HepG2 (cell line): ENCODE results near the gene CEBPA. TPM values are rescaled to one million over a fixed set of nuclear protein-coding genes. Genes with fewer than 3 reads are reported as not detected.

Experiments
- ATAC-seq: fragments of 200-7000 bp; cut with Tn5 transposase; 3 replicates; pipeline ENCODE4 v1.9.1; 2020; ENCODE audit warnings: mild to moderate bottlenecking, moderate library complexity
- BruUV-seq: library from RNA; stranded (reverse); fragments of 400-500 nt; replicated peaks from 2 replicates; lab custom pipeline; 2021; lab: Mats Ljungman, UMichigan
- CTCF ChIA-PET: fragments of 300-600 bp; formaldehyde crosslinking; extraction: SDS; loops from one replicate; lab custom pipeline; 2021; ENCODE audit warnings: low total read pairs, inconsistent platforms, low intra/inter-chr PET ratio; lab: Yijun Ruan, JAX
- POLR2A ChIA-PET: fragments of 350-600 bp; sonication (Branson Sonifier 250); formaldehyde crosslinking; loops from one replicate; lab custom pipeline; 2020; ENCODE audit warnings: antibody characterized with exemption, inconsistent platforms; lab: Yijun Ruan, JAX
- DNase-seq: peaks from one replicate; pipeline ENCODE4 v3.0.0-alpha.2; 2015; ENCODE audit warnings: low spot score
- FAIRE-seq: peaks from 3 replicates; lab custom pipeline; 2011; peaks lifted over from hg19 to GRCh38; lab: Jason Lieb, UNC
- H2AFZ ChIP-seq: one replicate; pipeline ENCODE4 v1.6.1; 2011; ENCODE audit warnings: low read length, inconsistent platforms
- H3K27ac ChIP-seq: fragments of 300-600 bp; 3 replicates; pipeline ENCODE4 v1.8.0; 2011; ENCODE audit warnings: mixed run types, mild to moderate bottlenecking, mixed read lengths, low read length, inconsistent platforms; ENCODE audit not compliant: insufficient read depth; ENCODE audit errors: extremely low read length
- H3K27me3 ChIP-seq, 2 experiments: fragments of 200-600 bp in 1 of 2; 2 replicates in 1 of 2; 3 replicates in 1 of 2; pipeline versions ENCODE4 v1.6.0 to v1.8.0; 2011; ENCODE audit warnings: low read length in 2 of 2, mild to moderate bottlenecking in 2 of 2, moderate library complexity in 2 of 2, inconsistent platforms in 1 of 2; ENCODE audit not compliant: insufficient read depth in 2 of 2, control insufficient read depth in 1 of 2
- H3K36me3 ChIP-seq, 2 experiments: fragments of 200-600 bp in 1 of 2; replicated peaks in 1 of 2; 2 replicates in 1 of 2; 3 replicates in 1 of 2; pipeline versions ENCODE4 v1.5.1 to v1.8.0; 2011; ENCODE audit warnings: low read length in 2 of 2, inconsistent platforms in 1 of 2; ENCODE audit not compliant: insufficient read depth in 2 of 2, control insufficient read depth in 1 of 2
- H3K4me1 ChIP-seq: 2 replicates; pipeline ENCODE4 v1.5.1; 2012; ENCODE audit warnings: low read length, inconsistent platforms; ENCODE audit not compliant: insufficient read depth
- H3K4me2 ChIP-seq: 2 replicates; pipeline ENCODE4 v1.6.0; 2011; ENCODE audit warnings: low read depth, low read length, inconsistent platforms
- H3K4me3 ChIP-seq, 3 experiments: fragments of 200-600 bp in 1 of 3; sonication (generic), shearing (Covaris generic) in 1 of 3; replicated peaks in 1 of 3; 2 replicates each; pipeline ENCODE4 v1.5.1; 2011 to 2016; ENCODE audit warnings: low read length in 3 of 3, inconsistent platforms in 2 of 3, low read depth in 2 of 3, mild to moderate bottlenecking in 2 of 3, control low read depth in 1 of 3, mixed read lengths in 1 of 3; ENCODE audit not compliant: insufficient read depth in 1 of 3
- H3K79me2 ChIP-seq: one replicate; pipeline ENCODE4 v1.6.1; 2011; ENCODE audit warnings: low read length, inconsistent platforms; ENCODE audit not compliant: insufficient read depth
- H3K9ac ChIP-seq: 2 replicates; pipeline ENCODE4 v1.6.0; 2011; ENCODE audit warnings: mild to moderate bottlenecking, low read depth, low read length, inconsistent platforms; ENCODE audit not compliant: insufficient read depth
- H3K9me3 ChIP-seq: 2 replicates; pipeline ENCODE4 v1.5.1; 2012; ENCODE audit warnings: mild to moderate bottlenecking, low read length
- H4K20me1 ChIP-seq: 2 replicates; pipeline ENCODE4 v1.6.0; 2011; ENCODE audit warnings: inconsistent platforms, mild to moderate bottlenecking, low read length, moderate library complexity; ENCODE audit not compliant: insufficient read depth
- ISL2 ChIP-seq: sonication (generic); formaldehyde crosslinking; IDR thresholded peaks from 2 replicates; pipeline ENCODE4 v1.5.0; 2020; ENCODE audit warnings: missing genetic modification reagents
- MED13 ChIP-seq: sonication (generic); formaldehyde crosslinking; IDR thresholded peaks from 2 replicates; pipeline ENCODE4 v1.5.0; 2020; ENCODE audit warnings: missing genetic modification reagents
- PAX8 ChIP-seq: sonication (generic); formaldehyde crosslinking; IDR thresholded peaks from 2 replicates; pipeline ENCODE4 v1.8.0; 2022; ENCODE audit warnings: mild to moderate bottlenecking, missing genetic modification reagents, borderline replicate concordance
- REL ChIP-seq: sonication (generic); formaldehyde crosslinking; conservative IDR thresholded peaks from 2 replicates; pipeline ENCODE4 v1.8.0; 2022; ENCODE audit warnings: mild to moderate bottlenecking, missing genetic modification reagents, moderate library complexity
- ZNF354B ChIP-seq: sonication (generic); formaldehyde crosslinking; IDR thresholded peaks from 2 replicates; pipeline ENCODE4 v1.8.0; 2022; ENCODE audit warnings: mild to moderate bottlenecking, missing genetic modification reagents
- ZNF709 ChIP-seq: sonication (generic); formaldehyde crosslinking; IDR thresholded peaks from 2 replicates; pipeline ENCODE4 v1.5.0; 2020; ENCODE audit warnings: mild to moderate bottlenecking, missing genetic modification reagents
- WGBS: methylation state at CpG from one replicate; pipeline ENCODE4 v1.1.6; 2017; ENCODE audit warnings: low lambda C conversion rate; 5-methylcytosine and 5-hydroxymethylcytosine counted together
- in situ Hi-C: cut with HindIII; loops from 2 replicates; pipeline ENCODE4 v1.10.0; 2017; ENCODE audit warnings: low pct_unique_long_range_greater_than_20kb; ENCODE audit not compliant: extremely low pct_ligation_motif_present
- intact Hi-C: fragments of 100-400 bp; cut with micrococcal nuclease; formaldehyde crosslinking; loops from one replicate; pipeline ENCODE4 v1.10.0; 2022; ENCODE audit not compliant: unreplicated experiment
- polyA plus RNA-seq, 8 experiments: library from polyadenylated mRNA; depleted of rRNA in 3 of 8; stranded (reverse) in 7 of 8; unstranded in 1 of 8; fragments of >200 nt; fragmentation: Illumina TruSeq in 4 of 8; extraction: Trizol in 4 of 8; gene quantifications; 2 replicates each; pipeline versions ENCODE4 v1.2.1 to v1.2.3, GENCODE V29; 2011 to 2016; ENCODE audit warnings: low read depth in 4 of 8, missing spikeins in 1 of 8, mixed read lengths in 1 of 8; ENCODE audit not compliant: insufficient read depth in 1 of 8
- total RNA-seq, 5 experiments: library from RNA; depleted of rRNA; stranded (reverse); fragments of >200 nt; fragmentation: Illumina TruSeq; extraction: Trizol; gene quantifications; 2 replicates each; pipeline ENCODE4 v1.2.3, GENCODE V29; 2016; ENCODE audit warnings: low read depth in 1 of 5
- TF ChIP-seq, protein P1 (sequence below): sonication (generic); formaldehyde crosslinking; IDR thresholded peaks from 2 replicates; pipeline ENCODE4 v1.4.0; 2020; ENCODE audit warnings: missing genetic modification reagents, borderline replicate concordance
- TF ChIP-seq, protein P2 (sequence below): sonication (generic); formaldehyde crosslinking; IDR thresholded peaks from 2 replicates; pipeline ENCODE4 v1.4.0; 2020; ENCODE audit warnings: missing genetic modification reagents
- TF ChIP-seq, protein P3 (sequence below): sonication (generic); formaldehyde crosslinking; IDR thresholded peaks from 2 replicates; pipeline ENCODE4 v1.5.0; 2020; ENCODE audit warnings: mild to moderate bottlenecking, missing genetic modification reagents, borderline replicate concordance
- TF ChIP-seq, protein P4 (sequence below): sonication (generic); formaldehyde crosslinking; IDR thresholded peaks from 2 replicates; pipeline ENCODE4 v1.4.0; 2020; ENCODE audit warnings: missing genetic modification reagents, borderline replicate concordance

CEBPA gene
- total and polyA plus RNA-seq, 2 of the 13 experiments (the other 11 are each of a cell fraction or from before 2014, with no cell fraction given): 24.8 to 103 TPM

DNA sequence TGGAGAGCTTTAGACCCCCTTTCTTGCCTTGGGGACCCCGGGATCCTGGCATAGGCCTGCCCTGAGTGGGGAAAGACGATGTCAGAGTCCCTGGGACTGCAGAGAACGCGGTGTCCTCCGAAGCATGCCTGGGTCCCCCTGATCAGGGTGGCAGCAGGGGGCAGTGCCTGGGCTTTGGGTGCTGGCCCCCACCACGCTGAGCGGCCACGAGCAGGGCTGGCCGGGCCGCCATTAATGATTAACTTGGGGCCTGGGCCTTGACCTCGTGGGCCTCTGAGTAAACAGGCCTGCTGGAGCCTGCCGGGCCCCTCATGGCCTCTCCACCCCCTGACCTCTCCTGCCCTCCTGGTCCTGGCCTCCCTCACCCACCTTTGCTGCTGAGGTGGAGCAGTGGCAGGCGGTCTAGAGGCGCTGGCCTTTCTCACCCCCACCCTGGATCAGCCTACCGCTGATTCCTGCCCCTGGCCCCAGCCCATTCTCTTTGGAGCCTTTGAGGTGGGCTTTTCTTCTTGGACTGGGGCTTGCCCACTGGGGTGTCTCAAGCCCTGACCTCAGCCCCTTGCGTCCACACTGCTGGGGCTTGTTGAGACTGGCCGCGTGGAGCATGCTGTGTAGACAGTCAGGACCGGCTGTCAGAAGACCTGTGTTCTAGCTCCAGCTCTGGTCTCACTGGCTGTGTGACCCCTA, 26.3 kb downstream of the CEBPA start:
- peak; percentile 82 for FAIRE-seq
- peak overlapping the region; percentile 94 for H3K27ac ChIP-seq
- peak; percentile 78 for ATAC-seq
- ChIA-PET POLR2A (interaction anchor here (1.0 to 9.0 kb wide), 13 partner anchors 9 to 131 kb away, joined by 3 to 380 read pairs (median 5); partner anchors contain the start of genes CEBPA and CEBPG), CTCF (interaction anchor here (2.7 kb wide), 1 partner anchor 26 kb away, joined by 13 read pairs; the partner anchor contains the start of gene CEBPA)
- in situ Hi-C loops (no loop called here), intact Hi-C loops (loop anchor here (1.0 kb wide), 1 partner anchor 26 kb away; the partner anchor contains the start of gene CEBPA)
- H3K9me3 ChIP-seq: no peaks in the 10 kb centered on the region
- DNase-seq: peak; percentile 93
- H3K4me3 ChIP-seq: peak overlapping the region in 1 of 3 experiments; percentile 48; a peak in 2 of 6 replicates
- H3K9ac ChIP-seq: peak overlapping the region; percentile 73
- peak overlapping the region; percentile 72 for H3K4me2 ChIP-seq
- H3K4me1 ChIP-seq: peaks cover 88% of the 10 kb centered on the region
- BruUV-seq: TSS peak; percentile 76
- no peaks in the 10 kb centered on the region for H3K79me2 ChIP-seq
- no peak overlapping the region for H2AFZ ChIP-seq
- WGBS: 14% methylated on average over 4 of the region's 19 CpGs
- no peaks in the 10 kb centered on the region for H4K20me1 ChIP-seq
- H3K36me3 ChIP-seq: no peaks in the 10 kb centered on the region
- H3K27me3 ChIP-seq: no peaks in the 10 kb centered on the region
- TF ChIP-seq, protein P1, sequence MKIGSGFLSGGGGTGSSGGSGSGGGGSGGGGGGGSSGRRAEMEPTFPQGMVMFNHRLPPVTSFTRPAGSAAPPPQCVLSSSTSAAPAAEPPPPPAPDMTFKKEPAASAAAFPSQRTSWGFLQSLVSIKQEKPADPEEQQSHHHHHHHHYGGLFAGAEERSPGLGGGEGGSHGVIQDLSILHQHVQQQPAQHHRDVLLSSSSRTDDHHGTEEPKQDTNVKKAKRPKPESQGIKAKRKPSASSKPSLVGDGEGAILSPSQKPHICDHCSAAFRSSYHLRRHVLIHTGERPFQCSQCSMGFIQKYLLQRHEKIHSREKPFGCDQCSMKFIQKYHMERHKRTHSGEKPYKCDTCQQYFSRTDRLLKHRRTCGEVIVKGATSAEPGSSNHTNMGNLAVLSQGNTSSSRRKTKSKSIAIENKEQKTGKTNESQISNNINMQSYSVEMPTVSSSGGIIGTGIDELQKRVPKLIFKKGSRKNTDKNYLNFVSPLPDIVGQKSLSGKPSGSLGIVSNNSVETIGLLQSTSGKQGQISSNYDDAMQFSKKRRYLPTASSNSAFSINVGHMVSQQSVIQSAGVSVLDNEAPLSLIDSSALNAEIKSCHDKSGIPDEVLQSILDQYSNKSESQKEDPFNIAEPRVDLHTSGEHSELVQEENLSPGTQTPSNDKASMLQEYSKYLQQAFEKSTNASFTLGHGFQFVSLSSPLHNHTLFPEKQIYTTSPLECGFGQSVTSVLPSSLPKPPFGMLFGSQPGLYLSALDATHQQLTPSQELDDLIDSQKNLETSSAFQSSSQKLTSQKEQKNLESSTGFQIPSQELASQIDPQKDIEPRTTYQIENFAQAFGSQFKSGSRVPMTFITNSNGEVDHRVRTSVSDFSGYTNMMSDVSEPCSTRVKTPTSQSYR (CRISPR knock-in tag): peak; percentile 94
- TF ChIP-seq ISL2 (CRISPR knock-in tag) (peak; percentile 93), REL (peak; percentile 57; the same call in 1 of the 2 replicates), MED13 (CRISPR knock-in tag) (peak; percentile 99), PAX8 (CRISPR knock-in tag) (no peak), ZNF354B (CRISPR knock-in tag) (no peak), ZNF709 (CRISPR knock-in tag) (peak; percentile 95)
- TF ChIP-seq, protein P2, sequence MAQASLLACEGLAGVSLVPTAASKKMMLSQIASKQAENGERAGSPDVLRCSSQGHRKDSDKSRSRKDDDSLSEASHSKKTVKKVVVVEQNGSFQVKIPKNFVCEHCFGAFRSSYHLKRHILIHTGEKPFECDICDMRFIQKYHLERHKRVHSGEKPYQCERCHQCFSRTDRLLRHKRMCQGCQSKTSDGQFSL (CRISPR knock-in tag): peak; percentile 92
- TF ChIP-seq, protein P3, sequence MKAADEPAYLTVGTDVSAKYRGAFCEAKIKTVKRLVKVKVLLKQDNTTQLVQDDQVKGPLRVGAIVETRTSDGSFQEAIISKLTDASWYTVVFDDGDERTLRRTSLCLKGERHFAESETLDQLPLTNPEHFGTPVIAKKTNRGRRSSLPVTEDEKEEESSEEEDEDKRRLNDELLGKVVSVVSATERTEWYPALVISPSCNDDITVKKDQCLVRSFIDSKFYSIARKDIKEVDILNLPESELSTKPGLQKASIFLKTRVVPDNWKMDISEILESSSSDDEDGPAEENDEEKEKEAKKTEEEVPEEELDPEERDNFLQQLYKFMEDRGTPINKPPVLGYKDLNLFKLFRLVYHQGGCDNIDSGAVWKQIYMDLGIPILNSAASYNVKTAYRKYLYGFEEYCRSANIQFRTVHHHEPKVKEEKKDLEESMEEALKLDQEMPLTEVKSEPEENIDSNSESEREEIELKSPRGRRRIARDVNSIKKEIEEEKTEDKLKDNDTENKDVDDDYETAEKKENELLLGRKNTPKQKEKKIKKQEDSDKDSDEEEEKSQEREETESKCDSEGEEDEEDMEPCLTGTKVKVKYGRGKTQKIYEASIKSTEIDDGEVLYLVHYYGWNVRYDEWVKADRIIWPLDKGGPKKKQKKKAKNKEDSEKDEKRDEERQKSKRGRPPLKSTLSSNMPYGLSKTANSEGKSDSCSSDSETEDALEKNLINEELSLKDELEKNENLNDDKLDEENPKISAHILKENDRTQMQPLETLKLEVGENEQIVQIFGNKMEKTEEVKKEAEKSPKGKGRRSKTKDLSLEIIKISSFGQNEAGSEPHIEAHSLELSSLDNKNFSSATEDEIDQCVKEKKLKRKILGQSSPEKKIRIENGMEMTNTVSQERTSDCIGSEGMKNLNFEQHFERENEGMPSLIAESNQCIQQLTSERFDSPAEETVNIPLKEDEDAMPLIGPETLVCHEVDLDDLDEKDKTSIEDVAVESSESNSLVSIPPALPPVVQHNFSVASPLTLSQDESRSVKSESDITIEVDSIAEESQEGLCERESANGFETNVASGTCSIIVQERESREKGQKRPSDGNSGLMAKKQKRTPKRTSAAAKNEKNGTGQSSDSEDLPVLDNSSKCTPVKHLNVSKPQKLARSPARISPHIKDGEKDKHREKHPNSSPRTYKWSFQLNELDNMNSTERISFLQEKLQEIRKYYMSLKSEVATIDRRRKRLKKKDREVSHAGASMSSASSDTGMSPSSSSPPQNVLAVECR (CRISPR knock-in tag): peak; percentile 92; the same call in 1 of the 2 replicates
- TF ChIP-seq, protein P4, sequence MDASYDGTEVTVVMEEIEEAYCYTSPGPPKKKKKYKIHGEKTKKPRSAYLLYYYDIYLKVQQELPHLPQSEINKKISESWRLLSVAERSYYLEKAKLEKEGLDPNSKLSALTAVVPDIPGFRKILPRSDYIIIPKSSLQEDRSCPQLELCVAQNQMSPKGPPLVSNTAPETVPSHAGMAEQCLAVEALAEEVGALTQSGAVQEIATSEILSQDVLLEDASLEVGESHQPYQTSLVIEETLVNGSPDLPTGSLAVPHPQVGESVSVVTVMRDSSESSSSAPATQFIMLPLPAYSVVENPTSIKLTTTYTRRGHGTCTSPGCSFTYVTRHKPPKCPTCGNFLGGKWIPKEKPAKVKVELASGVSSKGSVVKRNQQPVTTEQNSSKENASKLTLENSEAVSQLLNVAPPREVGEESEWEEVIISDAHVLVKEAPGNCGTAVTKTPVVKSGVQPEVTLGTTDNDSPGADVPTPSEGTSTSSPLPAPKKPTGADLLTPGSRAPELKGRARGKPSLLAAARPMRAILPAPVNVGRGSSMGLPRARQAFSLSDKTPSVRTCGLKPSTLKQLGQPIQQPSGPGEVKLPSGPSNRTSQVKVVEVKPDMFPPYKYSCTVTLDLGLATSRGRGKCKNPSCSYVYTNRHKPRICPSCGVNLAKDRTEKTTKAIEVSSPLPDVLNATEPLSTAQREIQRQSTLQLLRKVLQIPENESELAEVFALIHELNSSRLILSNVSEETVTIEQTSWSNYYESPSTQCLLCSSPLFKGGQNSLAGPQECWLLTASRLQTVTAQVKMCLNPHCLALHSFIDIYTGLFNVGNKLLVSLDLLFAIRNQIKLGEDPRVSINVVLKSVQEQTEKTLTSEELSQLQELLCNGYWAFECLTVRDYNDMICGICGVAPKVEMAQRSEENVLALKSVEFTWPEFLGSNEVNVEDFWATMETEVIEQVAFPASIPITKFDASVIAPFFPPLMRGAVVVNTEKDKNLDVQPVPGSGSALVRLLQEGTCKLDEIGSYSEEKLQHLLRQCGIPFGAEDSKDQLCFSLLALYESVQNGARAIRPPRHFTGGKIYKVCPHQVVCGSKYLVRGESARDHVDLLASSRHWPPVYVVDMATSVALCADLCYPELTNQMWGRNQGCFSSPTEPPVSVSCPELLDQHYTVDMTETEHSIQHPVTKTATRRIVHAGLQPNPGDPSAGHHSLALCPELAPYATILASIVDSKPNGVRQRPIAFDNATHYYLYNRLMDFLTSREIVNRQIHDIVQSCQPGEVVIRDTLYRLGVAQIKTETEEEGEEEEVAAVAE (CRISPR knock-in tag): peak; percentile 69; the same call in 1 of the 2 replicates
